ENCODE measurements around the gene DUSP5. TPM values are rescaled to one million over a fixed set of nuclear protein-coding genes. Genes with fewer than 3 reads are reported as not detected.

DUSP5 gene
- total RNA-seq, 4 donors from 2014 or later, result 6.2 to 16.0 (median 6.6) TPM

GRCh38 chr10:110481919-110482318 lies 15.8 kb upstream of the DUSP5 start:
- in situ Hi-C loops (cut with MboI; ENCODE audit: low pct_ligation_motif_present in 1 of 4, low pct_unique_long_range_greater_than_20kb in 1 of 4, low sequenced_read_pairs in 3 of 4), result no loop called here
- intact Hi-C loops (cut with DNase I; ENCODE audit: low total_unique reads), result no loop called here

GRCh38 chr10:110483633-110484032 lies 14.1 kb upstream of the DUSP5 start:
- Histone ChIP-seq H3K27ac (no peak overlapping the region), H3K27me3 (peaks cover 16% of the 10 kb centered on the region), H3K4me3 (no peak overlapping the region), H3K36me3 (no peaks in the 10 kb centered on the region), H3K4me1 (no peaks in the 10 kb centered on the region), H3K9me3 (no peaks in the 10 kb centered on the region)
- DNase-seq, result no peak
- intact Hi-C loops (cut with DNase I; ENCODE audit: low total_unique reads) (no loop called here), in situ Hi-C loops (cut with MboI; ENCODE audit: low pct_ligation_motif_present in 1 of 4, low pct_unique_long_range_greater_than_20kb in 1 of 4, low sequenced_read_pairs in 3 of 4) (no loop called here)
- WGBS, 2 donors (ENCODE audit: low coverage in 1 of 2), result 50 to 64% methylated on average over 2 of the region's 2 CpGs
- TF ChIP-seq POLR2AphosphoS5 (IDR thresholded peaks at IDR 0.05), result no peak
- no peak for TF ChIP-seq POLR2A (IDR thresholded peaks at IDR 0.05)
- no peak for TF ChIP-seq CTCF (IDR thresholded peaks at IDR 0.05)
- TF ChIP-seq EP300 (IDR thresholded peaks at IDR 0.05; ENCODE audit: low read depth), result no peak

More at GRCh38 chr10:110481919-110482318, 15.8 kb upstream of the DUSP5 start:
- H3K27ac ChIP-seq, result no peak overlapping the region
- no peaks in the 10 kb centered on the region for H3K9me3 ChIP-seq
- DNase-seq, result no peak
- no peak for TF ChIP-seq POLR2AphosphoS5 (IDR thresholded peaks at IDR 0.05)
- no peak for TF ChIP-seq EP300 (IDR thresholded peaks at IDR 0.05; ENCODE audit: low read depth)
- TF ChIP-seq CTCF (IDR thresholded peaks at IDR 0.05), result no peak
- TF ChIP-seq POLR2A (IDR thresholded peaks at IDR 0.05), result no peak
- peaks cover 10% of the 10 kb centered on the region for H3K27me3 ChIP-seq
- WGBS, 2 donors (ENCODE audit: low coverage in 1 of 2), result 67 to 88% methylated on average over 1 of the region's 1 CpG
- H3K4me3 ChIP-seq, result no peak overlapping the region
- no peaks in the 10 kb centered on the region for H3K36me3 ChIP-seq
- no peaks in the 10 kb centered on the region for H3K4me1 ChIP-seq

GRCh38 chr10:110485541-110485940 lies 12.2 kb upstream of the DUSP5 start:
- no peak for DNase-seq
- Histone ChIP-seq H3K9me3 (no peaks in the 10 kb centered on the region), H3K36me3 (no peaks in the 10 kb centered on the region), H3K27me3 (peaks cover 18% of the 10 kb centered on the region), H3K27ac (no peak overlapping the region), H3K4me1 (no peaks in the 10 kb centered on the region), H3K4me3 (no peak overlapping the region)
- TF ChIP-seq CTCF (IDR thresholded peaks at IDR 0.05) (no peak), POLR2A (IDR thresholded peaks at IDR 0.05) (no peak), EP300 (IDR thresholded peaks at IDR 0.05; ENCODE audit: low read depth) (no peak), POLR2AphosphoS5 (IDR thresholded peaks at IDR 0.05) (no peak)
- intact Hi-C loops (cut with DNase I; ENCODE audit: low total_unique reads) (no loop called here), in situ Hi-C loops (cut with MboI; ENCODE audit: low pct_ligation_motif_present in 1 of 4, low pct_unique_long_range_greater_than_20kb in 1 of 4, low sequenced_read_pairs in 3 of 4) (no loop called here)
- 53 to 58% methylated on average over 3 of the region's 3 CpGs for WGBS, 2 donors (ENCODE audit: low coverage in 1 of 2)

- Histone ChIP-seq H3K9me3 (no peaks in the 10 kb centered on the region), H3K36me3 (no peaks in the 10 kb centered on the region), H3K27me3 (peaks cover 28% of the 10 kb centered on the region), H3K4me3 (no peak overlapping the region), H3K4me1 (no peaks in the 10 kb centered on the region), H3K27ac (no peak overlapping the region)
- intact Hi-C loops (cut with DNase I; ENCODE audit: low total_unique reads) (no loop called here), in situ Hi-C loops (cut with MboI; ENCODE audit: low pct_ligation_motif_present in 1 of 4, low pct_unique_long_range_greater_than_20kb in 1 of 4, low sequenced_read_pairs in 3 of 4) (no loop called here)
- 80 to 82% methylated on average over 9 to 11 of the region's 11 CpGs for WGBS, 2 donors (ENCODE audit: low coverage in 1 of 2)
- DNase-seq, result no peak
- no peak for TF ChIP-seq POLR2A (IDR thresholded peaks at IDR 0.05)
Observed at GRCh38 chr10:110486680-110487410, 10.9 kb upstream of the DUSP5 start.

All from transverse colon (tissue), 4 donors.